T-helper 2 cell treated with Interferon-gamma antibody and Interleukin-4, amounts not matched to agents 100 ng/mL and 5 ng/mL, for 36 hours (primary cell): Measurements from ENCODE around the gene CPS1. TPM values are rescaled to one million over a fixed set of nuclear protein-coding genes. Genes with fewer than 3 reads are reported as not detected.

ENCODE experiments used
- intact Hi-C: fragments of 100-400 bp; cut with micrococcal nuclease; formaldehyde crosslinking; loops from one replicate; pipeline ENCODE4 v1.15.1; 2023
- total RNA-seq: library from RNA; stranded (reverse); gene quantifications from 2 replicates; pipeline ENCODE4 v1.2.3, GENCODE V29; 2022

The CPS1 gene
- total RNA-seq, 1 donor from 2014 or later = 1.2 TPM

DNA sequence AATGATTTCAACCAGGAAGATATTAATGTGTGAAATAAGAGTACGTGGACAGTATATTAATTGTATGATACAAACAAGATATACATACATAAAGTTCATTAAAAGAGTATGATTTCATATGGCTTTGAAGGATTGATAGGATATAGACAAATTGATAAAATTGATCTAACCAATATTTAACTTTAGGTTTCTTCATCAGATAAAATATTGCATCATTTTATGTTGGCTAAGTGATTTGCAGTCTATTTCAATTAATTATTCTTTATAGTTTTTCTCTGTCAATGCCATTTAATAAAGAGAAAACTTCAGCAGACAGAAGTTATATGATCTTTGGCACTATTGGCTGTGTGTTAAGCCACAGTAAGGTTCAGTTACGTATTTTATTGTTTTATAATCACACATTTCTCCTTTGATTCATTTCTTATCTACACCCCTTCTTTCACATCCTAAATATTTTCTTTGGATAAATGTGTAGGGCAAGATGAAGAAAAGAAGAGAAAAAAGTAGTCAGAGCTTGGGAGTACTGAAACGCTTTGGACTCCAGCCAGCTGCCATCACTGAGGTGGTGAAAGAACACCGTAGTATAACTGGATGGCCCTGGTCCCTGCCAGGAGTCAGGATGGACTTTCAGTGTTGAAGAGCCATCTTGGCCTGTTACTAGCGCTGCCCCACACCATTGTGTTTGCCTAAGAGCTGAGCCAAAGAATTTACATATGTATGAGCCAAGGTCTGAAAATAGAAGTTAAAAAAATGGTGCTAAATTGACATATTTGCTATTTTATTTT lies 9.8 kb upstream of the CPS1 start:
- intact Hi-C loops = no loop called here

DNA sequence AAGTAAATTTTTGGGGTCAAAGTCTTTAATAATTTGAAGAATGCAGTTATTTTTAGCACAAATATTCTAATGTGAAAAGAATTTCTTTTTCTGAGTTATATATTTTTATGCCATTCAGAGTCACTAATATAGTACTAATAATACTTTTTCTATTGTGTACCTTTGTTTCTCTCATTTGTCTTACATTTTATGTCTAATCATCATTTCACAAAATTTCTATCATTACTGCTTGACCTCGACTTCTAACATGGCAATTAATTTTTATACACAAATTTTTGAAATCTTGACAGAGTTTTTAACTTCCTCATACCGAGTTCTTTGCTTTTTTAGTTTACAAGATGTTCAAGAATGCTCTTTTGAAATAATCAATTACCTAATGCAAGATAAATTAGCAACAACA lies 8.4 kb upstream of the CPS1 start:
- intact Hi-C loops = no loop called here

DNA sequence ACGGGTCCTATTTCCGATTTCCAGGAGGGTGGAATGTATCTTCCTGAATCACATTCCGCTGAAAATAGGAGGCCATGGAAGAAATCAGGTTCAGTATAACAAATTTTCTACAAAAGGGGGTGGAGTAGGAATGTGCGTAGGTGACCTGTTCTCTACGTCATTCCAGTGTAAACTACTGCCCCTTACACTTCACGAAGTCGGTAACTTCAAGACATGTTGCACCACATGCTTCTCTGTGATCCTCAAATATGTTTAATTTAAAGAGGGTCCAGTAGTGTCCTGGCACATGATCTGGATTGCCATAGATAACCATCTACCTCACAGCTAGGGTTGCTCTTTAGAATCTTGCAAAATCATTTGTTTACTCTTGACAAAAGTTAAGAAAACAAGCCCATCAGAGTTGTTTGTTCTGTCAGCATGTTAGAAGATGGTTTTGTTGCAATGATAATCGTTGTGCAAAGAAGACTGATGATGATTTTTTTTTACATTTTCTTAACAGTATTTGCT lies 7.5 kb upstream of the CPS1 start:
- intact Hi-C loops = no loop called here

DNA sequence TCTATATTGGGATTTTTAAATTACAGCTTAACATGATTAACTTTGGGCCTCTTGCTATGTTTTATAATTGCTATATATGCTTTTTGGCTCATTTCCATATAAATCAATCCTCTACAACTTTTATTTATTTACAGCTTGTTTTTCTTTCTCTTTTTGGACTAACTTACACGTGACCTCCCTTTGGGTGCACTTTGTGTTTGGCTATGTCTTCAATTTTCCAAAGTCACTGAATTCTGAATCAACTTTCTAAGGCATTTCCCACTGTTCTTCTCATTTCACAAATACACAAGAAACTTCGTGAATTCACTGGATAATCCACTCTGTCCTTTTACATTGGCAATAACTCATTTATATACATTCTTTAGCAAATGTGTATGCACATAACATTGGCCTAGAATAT lies 5.4 kb upstream of the CPS1 start:
- intact Hi-C loops = no loop called here

DNA sequence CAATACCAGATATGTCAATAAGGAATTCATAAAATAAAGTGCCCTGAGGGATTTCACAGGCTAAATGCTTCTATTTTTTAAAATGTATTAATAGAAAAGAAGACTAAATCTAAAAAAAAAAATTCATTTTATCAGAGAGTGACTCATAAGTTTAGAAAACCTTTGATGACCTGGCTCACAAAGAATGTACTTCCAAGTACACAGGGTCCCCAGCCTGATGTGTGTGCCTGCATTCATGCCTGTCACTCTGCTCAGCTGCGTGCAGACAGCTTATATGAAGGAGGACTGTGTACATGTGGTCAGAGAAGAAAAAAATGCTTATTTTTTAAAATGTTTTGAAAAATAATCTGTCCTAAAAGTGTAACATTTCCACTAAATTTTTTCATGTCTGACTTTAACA lies 3.0 kb upstream of the CPS1 start:
- intact Hi-C loops = no loop called here

DNA sequence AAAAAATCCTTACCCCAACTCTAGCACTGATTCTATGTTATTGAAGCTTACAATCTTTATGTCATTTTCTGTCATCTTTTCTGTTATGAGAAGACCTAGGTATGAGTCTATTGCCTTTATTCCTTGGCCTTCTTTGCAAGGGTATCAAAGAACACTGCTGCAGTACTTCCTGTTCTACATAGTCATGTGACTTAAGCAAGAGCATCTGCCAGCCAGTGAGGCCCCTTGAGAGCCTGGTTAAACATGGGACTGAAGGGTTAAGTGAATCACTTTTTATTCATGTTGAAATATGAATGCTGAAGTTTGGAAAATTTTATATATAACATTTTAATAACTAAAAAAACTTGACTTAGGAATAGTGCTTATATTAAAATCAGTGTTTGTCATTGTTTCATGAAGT lies 844 bp upstream of the CPS1 start:
- intact Hi-C loops = no loop called here

DNA sequence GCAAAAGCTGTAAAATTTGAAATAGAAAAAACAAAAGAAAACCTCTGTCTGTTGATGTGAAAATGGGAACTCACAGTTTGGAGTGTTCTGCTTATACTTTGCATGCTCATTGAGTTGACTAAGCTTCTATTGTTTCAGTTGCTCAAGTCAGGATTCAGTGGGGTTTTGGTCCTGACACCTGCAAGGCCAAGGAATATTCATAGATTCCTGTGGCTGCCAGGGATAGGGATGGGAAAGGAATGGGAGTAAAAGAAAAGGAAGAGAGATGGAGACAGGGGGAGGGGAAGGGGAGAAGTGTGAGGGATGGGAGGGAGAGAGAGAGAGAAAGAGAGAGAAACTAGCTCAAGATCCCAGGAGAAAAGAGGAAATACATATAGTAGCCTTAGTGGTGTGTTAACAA lies 1.3 kb downstream of the CPS1 start:
- intact Hi-C loops = no loop called here

DNA sequence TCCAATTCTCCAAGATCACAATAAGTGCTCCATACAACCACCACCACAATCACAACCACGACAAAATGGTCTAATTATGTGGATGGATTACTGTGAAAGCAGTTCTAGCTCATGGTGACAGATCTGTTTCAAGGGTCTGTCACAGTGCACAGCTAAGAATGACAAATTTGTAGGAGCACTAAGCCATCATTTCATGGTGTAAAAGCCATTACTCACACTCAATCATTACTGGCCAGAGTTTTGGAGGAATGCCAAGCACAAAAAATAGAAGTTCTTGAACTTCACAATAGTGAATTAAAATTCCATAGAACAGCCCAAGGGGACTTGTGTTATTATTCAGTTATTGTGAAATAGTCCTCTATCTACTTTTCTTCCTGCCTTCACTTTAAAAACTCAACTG lies 2.3 kb downstream of the CPS1 start:
- intact Hi-C loops = no loop called here

DNA sequence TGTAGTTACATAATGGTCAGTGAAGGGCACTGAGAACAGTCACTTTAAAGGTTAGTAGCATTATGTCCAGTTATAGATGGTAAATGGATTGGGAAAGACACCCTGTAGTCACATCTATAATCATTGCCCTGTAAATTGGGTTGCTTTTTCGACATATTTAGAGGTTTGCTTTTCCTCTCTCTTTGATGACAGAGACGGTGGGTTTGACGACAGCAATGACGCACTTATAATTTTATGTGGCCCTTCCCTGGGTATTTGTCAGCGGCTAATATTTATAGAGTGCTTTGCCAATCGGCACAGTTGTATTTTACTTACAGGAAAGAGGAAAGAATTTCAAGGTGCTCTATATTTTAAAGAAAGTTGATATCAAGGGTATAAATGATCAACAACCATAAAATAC lies 2.8 kb downstream of the CPS1 start:
- intact Hi-C loops = no loop called here

DNA sequence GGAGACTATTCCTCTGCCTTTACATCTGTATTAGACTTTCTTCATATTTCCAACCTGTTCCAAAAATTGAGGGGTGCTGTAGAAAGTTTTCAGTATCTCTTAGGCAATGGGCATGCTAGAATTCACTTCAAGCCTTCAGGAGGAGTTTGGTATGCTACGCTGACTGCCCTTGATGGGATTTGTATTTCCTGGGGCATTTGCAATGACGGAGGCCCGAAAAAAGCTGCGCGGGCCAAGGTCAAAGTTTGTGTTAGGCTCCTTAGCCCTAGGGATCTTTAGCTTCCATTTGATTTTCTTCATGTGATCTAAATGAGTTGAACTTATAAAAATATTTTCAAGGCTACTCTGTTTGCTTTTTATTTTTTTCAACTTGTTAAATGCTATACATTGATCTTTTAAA lies 5.1 kb downstream of the CPS1 start:
- intact Hi-C loops = no loop called here

DNA sequence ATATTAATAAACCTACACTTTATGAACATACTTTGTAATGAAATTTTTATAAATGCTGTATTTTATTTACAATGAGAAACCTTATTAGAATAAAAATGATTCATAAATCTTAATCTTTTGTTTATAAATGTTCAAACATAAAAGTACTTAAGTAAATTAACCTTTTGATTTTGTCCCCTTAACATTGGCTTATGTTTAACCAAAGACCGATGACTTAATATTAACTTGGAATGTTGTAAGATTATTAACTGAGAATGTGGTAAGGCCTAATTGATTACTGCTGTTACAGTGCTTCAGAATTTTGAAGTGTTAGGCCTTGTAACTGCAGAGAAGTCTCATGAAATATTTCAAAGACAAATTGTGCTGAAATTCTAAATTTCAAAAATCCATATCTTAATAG lies 5.7 kb downstream of the CPS1 start:
- intact Hi-C loops = no loop called here

DNA sequence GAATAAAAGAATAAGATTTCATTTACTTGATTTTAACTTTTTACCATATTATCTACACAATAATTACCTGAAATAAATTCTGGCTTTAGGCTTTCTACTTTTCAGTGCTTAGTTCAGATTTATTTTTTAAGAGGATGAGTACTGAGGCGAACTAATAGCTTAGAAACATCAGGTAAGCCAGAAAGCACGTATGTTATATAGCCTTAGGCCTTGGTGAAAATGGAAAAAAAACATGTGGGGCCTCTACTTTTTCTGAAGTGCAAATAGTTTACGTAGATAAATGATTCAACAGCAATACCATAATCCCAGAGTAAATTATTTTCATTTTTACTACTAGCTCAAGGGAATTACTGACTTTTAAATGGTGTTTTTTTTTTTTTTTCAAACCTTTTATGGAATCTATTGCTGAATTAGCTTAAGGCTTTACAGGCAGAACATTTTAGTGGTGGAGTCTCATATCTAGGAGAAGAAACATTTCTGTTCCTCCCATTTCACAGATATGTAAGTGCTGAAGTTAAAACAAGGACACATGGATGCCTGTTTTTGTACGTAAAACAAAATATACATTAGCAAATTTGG lies 6.2 kb downstream of the CPS1 start:
- intact Hi-C loops = no loop called here

DNA sequence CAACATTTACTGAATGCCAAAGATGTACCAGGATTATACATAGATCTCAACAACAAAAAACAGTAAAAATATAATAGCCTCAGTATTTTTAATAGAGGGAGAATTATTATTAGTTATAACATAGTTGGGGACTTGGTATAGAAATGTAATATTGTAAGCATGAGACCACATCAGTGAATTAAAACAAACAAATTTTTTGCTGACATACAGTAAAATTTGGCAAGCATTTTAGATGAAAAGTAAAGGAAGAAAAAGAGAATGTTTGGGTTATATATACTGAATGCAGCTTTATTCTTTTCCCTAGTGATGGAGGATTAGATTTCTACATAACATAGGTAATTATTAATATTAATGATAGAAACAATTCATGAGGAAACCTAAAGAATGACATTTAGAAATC lies 10.9 kb downstream of the CPS1 start:
- intact Hi-C loops = no loop called here

DNA sequence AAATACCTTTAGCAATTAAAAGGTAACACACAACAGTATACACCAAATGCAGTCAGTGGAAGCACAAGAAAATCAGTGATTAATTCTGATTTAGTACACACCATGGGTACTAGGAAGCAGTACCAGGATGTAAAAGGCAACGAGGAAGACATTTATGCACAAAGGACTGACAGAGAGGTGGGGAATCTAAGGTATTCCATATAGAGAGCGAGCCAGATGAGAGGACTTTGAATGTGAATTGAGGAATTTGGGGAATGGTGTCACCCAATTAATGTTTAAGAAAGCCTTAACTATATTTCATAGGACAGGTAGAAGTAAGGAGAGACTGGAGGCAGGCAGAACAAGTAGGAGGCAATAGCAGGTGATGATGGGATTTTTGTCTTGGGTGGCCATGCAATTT lies 11.7 kb downstream of the CPS1 start:
- intact Hi-C loops = no loop called here

DNA sequence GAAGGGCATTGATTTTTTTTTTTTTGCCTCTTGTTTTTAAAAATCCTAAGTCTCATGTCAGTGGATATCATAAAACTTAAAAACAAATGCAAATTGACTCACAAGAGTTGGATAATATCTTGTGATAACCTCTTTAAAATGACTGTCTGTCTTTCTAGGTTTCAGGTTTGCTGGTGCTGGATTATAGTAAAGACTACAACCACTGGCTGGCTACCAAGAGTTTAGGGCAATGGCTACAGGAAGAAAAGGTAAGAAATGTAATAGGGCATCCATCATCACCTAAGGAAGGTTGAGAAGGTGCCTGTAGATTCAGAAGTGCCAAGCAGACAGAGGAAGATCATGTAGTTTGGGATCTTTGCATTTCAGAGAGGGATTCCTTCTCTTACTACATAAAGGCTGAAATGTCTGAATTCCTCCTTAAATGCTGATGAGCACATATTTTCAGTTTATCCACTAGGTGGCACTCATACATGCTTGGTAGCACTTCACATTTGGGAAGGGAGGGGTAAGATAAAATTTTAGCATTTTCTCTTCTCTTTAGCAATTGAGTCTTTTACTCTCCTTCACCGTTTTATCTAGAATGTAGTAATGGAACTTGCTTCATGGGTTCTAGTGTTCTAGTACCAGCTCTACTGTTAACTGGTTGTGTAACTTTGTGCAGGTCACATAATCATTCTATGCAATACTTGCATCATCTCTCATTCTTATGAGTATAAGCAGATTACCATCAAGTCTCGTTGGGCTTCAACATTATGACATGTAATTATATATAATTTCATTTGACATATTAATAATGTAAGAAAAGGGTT lies 21.1 kb downstream of the CPS1 start:
- intact Hi-C loops = loop anchor here (1.0 kb wide), 2 partner anchors 132 to 581 kb away; no protein-coding TSS in a partner anchor

DNA sequence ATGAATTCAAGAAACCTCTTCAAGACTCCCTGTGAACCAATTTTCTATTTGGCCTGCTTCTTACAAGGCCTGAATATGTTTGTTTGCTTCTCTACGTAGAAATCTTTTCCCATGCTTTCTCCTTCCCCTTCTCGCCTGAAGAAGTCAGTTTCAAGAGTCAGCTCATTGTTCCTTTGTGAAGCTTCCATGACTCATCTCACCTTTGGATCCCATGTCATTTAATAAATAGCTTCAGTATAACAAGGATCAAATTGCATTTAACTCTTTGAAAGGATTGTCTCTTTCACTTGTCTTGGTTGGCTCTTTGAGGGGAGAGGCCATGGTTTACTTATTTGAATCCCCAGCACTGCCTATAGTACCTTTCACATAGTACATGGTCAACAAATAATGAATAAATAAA lies 28.4 kb downstream of the CPS1 start:
- intact Hi-C loops = no loop called here

DNA sequence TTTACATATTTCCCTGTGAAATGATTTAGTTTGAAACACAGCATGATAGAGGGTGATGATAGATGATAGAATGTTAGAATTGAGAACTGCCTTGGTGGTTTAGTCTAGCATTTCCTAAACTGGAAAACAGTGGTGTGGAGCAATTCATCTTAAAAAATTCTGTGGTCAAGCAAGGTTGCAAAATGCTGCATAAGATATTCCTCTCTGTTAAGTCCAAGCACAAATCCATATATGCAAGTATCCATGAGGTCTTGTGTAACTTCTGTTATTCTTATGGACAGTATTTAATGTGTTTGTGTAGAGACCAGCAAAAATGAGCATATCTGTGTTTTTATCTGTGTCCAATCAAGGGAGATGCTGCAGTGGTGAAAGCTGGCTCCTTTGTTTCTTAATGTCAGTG lies 30.0 kb downstream of the CPS1 start:
- intact Hi-C loops = no loop called here

DNA sequence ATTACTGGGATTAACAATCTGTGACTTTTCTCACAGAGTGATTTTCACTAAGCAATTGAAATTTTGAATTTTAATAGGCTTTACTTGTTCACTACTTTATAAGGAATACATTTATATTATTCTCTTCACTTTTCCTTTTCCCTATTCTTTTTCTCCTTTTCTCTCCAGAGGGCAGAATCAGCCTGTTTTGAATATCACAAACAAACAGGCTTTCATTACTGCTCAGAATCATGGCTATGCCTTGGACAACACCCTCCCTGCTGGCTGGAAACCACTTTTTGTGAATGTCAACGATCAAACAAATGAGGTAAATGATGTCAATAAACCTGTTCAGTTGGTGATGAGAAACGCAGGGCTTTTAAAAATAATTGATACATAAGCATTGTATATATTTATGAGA lies 35.3 kb downstream of the CPS1 start:
- intact Hi-C loops = no loop called here

DNA sequence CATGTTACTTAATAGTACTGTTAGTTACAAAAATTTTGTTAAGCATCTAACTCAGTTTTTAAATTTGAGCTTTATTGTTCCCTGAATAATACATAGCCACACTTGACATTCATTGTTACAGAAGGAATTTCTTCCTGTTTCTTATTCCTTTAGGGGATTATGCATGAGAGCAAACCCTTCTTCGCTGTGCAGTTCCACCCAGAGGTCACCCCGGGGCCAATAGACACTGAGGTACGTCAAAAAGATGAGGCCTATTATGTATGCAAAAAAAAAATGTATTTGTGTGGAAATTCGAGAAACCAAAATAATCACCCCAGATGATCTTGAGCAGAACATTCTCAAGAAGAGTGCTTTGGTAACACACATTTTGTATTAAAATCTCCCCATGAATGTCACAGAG lies 36.3 kb downstream of the CPS1 start:
- intact Hi-C loops = no loop called here

DNA sequence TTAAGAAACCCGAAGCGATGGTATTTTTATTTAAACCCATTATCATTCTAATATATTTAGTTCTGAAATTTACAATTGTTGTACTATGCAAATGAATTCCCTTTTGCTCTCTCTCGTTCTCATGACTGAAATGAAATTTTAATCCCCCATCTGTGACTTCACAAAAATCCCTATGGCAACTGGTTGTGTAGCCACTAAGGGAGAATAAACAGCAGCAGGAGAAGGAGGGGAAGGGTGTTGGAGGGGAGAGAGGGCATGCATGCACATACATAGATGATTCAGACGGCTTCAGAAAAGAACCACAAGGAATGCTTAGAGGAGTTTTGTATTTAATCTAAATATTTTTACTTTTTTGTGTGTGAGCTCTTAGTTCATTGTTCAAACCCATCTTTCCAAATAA lies 36.8 kb downstream of the CPS1 start:
- intact Hi-C loops = no loop called here

DNA sequence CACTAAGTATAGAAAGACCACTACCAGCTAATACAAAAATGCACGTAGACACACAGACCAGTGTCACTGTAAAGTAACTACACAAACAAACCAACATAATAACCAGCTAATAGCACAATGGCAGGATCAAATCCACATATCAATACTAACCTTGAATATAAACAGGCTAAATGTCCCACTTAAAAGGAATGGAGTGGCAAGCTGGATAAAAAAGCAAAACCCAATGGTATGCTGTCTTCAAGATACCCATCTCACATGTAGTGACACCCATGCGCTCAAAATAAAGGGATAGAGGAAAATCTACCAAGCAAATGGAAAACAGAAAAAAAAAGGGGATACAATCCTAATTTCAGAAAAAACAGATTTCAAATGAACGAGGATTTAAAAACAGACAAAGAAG lies 41.8 kb downstream of the CPS1 start:
- intact Hi-C loops = no loop called here

DNA sequence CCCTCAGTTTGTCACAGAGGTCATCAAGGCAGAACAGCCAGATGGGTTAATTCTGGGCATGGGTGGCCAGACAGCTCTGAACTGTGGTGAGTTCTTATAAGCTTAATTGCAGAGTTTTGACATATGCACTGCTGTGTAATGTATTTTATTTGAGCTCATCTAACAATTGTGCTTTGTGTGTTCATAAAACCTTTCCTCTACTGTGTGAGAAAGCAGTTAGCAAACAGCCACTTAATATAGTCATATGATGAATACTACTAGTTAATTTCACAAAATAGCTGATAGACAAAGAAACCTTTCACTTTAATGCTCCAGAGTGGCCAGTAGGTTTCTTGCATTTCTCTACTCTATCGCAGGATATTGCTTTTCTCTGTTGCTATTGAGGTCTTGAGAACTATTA lies 43.1 kb downstream of the CPS1 start:
- intact Hi-C loops = no loop called here
